Measurements from ENCODE around the gene MSI2.

GRCh38 chr17:57652811-57653210 is 396.5 kb downstream of the MSI2 start:
- TF ChIP-seq POLR2A (IDR thresholded peaks at IDR 0.05) (no peak), CTCF (IDR thresholded peaks at IDR 0.05) (no peak), POLR2AphosphoS5 (IDR thresholded peaks at IDR 0.05) (no peak)
